Measurements from ENCODE around the gene ARSA. TPM values are rescaled to one million over a fixed set of nuclear protein-coding genes. Genes with fewer than 3 reads are reported as not detected.

Gene ARSA
- total RNA-seq, 1 donor from 2014 or later, result 12.1 TPM

DNA sequence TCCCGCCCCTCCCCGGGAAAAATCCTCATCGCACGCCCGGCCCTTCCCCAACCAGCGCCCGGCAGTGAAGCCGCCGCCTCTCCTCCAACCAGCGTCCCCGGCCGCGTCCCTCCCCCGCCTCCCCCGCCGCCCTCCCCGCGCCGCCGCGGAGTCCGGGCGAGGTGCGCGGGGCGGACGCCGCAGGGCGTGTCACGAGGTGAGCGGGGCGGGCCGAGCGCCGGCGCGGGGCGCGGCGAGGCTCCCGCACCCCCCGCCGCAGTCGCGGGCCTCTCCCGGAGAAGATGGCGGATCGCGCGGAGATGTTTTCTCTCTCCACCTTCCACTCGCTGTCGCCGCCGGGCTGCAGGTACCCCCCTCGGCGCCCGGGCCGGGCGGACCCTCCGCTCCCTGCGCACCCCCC lies 27.4 kb downstream of the ARSA start, which contains the start of gene MAPK8IP2:
Gene MAPK8IP2 (plus strand): TSS at position 256 of the 400 bp plus-strand sequence. CDS start 26 bp downstream, at position 282.
- FAIRE-seq, result no peak

DNA sequence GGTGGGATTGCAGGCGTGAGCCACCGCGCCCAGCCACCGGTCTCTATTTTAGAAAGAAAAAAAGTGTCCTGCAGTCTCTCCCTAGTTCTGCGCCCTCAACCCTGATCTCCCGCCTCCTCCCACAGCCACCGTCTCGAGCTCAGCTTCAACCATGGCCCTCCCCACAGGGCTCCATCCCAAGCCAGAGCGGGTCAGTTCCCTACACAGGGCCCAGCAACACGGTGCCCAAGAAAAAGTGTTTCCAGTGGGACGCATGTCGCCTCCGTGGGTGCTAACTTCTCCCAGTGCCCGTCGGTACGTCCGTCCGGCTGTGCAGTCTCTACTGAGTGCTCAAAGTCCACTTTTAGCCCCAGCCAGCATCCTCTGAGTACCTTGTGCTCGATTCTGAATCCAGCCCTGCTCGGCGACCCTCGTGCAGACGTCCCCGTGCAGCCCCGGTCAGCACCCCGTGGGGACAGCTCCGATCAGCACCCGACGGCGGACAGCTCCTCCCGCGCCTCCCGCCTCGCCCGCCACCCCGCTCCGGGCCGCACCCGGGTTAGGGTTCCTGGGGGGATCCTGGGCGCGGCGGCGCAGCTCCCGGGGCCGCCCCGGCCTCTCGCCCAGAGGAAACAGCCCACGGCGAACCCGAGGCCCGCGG lies 28.0 kb downstream of the ARSA start:
- H3K36me3 ChIP-seq (ENCODE audit: control insufficient read depth, insufficient read depth, low read length), result no peaks in the 10 kb centered on the region
- H3K27me3 ChIP-seq (ENCODE audit: control insufficient read depth, insufficient read depth, low read length), result peaks cover 16% of the 10 kb centered on the region
- DNase-seq (ENCODE audit: low read depth) (no peak), FAIRE-seq (no peak)
- TF ChIP-seq, protein P1, sequence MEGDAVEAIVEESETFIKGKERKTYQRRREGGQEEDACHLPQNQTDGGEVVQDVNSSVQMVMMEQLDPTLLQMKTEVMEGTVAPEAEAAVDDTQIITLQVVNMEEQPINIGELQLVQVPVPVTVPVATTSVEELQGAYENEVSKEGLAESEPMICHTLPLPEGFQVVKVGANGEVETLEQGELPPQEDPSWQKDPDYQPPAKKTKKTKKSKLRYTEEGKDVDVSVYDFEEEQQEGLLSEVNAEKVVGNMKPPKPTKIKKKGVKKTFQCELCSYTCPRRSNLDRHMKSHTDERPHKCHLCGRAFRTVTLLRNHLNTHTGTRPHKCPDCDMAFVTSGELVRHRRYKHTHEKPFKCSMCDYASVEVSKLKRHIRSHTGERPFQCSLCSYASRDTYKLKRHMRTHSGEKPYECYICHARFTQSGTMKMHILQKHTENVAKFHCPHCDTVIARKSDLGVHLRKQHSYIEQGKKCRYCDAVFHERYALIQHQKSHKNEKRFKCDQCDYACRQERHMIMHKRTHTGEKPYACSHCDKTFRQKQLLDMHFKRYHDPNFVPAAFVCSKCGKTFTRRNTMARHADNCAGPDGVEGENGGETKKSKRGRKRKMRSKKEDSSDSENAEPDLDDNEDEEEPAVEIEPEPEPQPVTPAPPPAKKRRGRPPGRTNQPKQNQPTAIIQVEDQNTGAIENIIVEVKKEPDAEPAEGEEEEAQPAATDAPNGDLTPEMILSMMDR (IDR thresholded peaks at IDR 0.05; ENCODE audit: insufficient read depth, low read length, severe bottlenecking), result no peak
- H3K4me3 ChIP-seq (ENCODE audit: low read depth, low read length), result no peak overlapping the region

More for the DNA sequence above, 27.4 kb downstream of the ARSA start, which contains the start of gene MAPK8IP2:
- TF ChIP-seq, protein P1 (IDR thresholded peaks at IDR 0.05; ENCODE audit: insufficient read depth, low read length, severe bottlenecking), result no peak
- DNase-seq (ENCODE audit: low read depth), result no peak
- Histone ChIP-seq H3K4me3 (ENCODE audit: low read depth, low read length) (peak within 1 kb of the TSS; percentile 12), H3K27me3 (ENCODE audit: control insufficient read depth, insufficient read depth, low read length) (peaks cover 16% of the 10 kb centered on the region), H3K36me3 (ENCODE audit: control insufficient read depth, insufficient read depth, low read length) (no peaks in the 10 kb centered on the region)

DNA sequence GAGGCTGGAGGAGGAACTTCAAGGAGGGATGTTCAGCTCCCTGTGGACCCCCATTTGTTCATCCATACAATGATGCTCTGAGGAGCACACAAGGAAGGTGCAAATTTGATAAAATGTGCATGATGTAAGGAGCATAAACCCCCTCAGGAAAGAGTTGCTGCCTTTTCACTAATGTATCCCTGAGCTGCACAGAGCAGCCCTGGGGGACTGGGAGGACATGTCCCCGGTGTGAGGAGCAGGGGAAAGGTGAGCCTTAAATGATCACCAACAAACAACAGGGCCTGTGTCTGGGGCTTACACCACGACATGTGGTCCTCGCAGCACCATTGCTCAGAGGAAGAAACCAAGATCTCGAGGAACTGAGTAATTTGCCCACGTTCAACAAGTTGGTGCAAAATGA lies 30.9 kb downstream of the ARSA start:
- H3K27me3 ChIP-seq (ENCODE audit: control insufficient read depth, insufficient read depth, low read length), result peaks cover 7% of the 10 kb centered on the region
- FAIRE-seq (no peak), DNase-seq (ENCODE audit: low read depth) (no peak)
- no peak overlapping the region for H3K4me3 ChIP-seq (ENCODE audit: low read depth, low read length)
- TF ChIP-seq, protein P1 (IDR thresholded peaks at IDR 0.05; ENCODE audit: insufficient read depth, low read length, severe bottlenecking), result no peak
- no peaks in the 10 kb centered on the region for H3K36me3 ChIP-seq (ENCODE audit: control insufficient read depth, insufficient read depth, low read length)

DNA sequence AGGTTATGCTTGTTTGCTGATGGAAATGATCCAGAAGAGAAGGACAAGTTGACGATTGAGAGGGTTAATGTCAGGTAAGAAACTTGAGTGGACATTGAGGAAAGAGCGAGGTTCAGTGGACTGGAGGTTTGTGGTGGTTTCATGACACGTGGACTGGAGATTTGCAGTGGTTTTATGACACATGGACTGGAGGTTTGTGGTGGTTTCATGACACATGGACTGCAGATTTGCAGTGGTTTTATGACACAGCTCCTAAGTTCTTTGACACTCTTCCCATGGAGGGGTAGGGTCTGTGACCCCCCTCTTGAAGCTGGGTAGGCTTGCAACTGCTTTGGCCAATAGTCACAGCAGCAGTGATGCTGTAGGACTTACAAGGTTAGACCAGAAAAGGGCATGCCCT lies 32.8 kb downstream of the ARSA start:
- no peak for DNase-seq (ENCODE audit: low read depth)
- Histone ChIP-seq H3K36me3 (ENCODE audit: control insufficient read depth, insufficient read depth, low read length) (no peaks in the 10 kb centered on the region), H3K27me3 (ENCODE audit: control insufficient read depth, insufficient read depth, low read length) (peaks cover 1% of the 10 kb centered on the region), H3K4me3 (ENCODE audit: low read depth, low read length) (no peak overlapping the region)
- peak; percentile 66 for FAIRE-seq
- TF ChIP-seq, protein P1 (IDR thresholded peaks at IDR 0.05; ENCODE audit: insufficient read depth, low read length, severe bottlenecking), result no peak

DNA sequence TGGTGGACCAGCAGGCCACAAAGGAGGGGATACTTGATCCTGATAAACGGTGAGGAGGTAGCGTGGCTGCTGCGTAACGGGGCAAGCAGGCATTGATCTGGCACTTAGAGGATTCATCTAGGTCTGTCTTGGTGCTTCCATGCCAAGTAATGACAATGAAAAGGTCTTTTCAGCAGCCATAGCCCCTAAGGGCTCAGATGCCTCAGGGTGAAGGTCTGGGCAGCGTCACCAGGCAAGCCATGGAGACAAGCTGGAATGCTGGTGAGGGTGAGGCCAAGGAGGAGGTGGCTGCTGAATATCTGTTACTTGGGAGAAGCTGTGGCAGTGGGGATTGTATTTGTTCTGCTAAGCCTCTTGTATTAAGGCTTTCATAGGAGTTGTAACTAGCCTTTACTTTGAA lies 40.5 kb downstream of the ARSA start:
- H3K4me3 ChIP-seq (ENCODE audit: low read depth, low read length), result no peak overlapping the region
- TF ChIP-seq, protein P1 (IDR thresholded peaks at IDR 0.05; ENCODE audit: insufficient read depth, low read length, severe bottlenecking), result no peak
- DNase-seq (ENCODE audit: low read depth) (no peak), FAIRE-seq (peak; percentile 66)
- H3K27me3 ChIP-seq (ENCODE audit: control insufficient read depth, insufficient read depth, low read length), result no peaks in the 10 kb centered on the region
- H3K36me3 ChIP-seq (ENCODE audit: control insufficient read depth, insufficient read depth, low read length), result peaks cover 2% of the 10 kb centered on the region

DNA sequence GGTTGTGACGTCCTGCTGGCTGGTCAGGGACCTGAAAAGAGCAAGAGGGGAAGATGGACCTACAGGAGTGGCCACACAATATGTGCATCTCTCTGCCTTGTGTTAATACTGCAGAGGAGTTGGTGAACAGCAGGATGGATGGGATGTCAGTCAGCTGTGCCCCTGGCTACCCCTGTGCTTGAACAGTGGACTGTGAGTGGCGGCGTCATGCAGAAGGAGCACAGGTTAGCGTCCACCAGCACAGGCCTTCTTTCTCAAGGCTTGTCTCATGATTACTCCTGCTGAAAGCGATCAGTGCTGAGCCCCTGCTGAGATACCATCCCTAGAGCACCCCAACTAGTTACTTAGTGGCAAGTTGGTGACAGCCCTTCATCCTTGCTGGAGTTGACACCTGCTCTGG lies 41.5 kb downstream of the ARSA start:
- no peak for FAIRE-seq

More for the DNA sequence above, 41.5 kb downstream of the ARSA start:
- Histone ChIP-seq H3K4me3 (ENCODE audit: low read depth, low read length) (no peak overlapping the region), H3K27me3 (ENCODE audit: control insufficient read depth, insufficient read depth, low read length) (no peaks in the 10 kb centered on the region), H3K36me3 (ENCODE audit: control insufficient read depth, insufficient read depth, low read length) (peaks cover 3% of the 10 kb centered on the region)
- TF ChIP-seq, protein P1 (IDR thresholded peaks at IDR 0.05; ENCODE audit: insufficient read depth, low read length, severe bottlenecking), result no peak
- no peak for DNase-seq (ENCODE audit: low read depth)

Data from bronchial epithelial cell (primary cell).